ENCODE data around the gene PPP1R12A. TPM values are rescaled to one million over a fixed set of nuclear protein-coding genes. Genes with fewer than 3 reads are reported as not detected.

The PPP1R12A gene
- total and polyA plus RNA-seq, 9 of the 15 experiments (the other 6 are each of a cell fraction or from before 2014, with no cell fraction given), result 26.4 to 119 (median 53.3) TPM

DNA sequence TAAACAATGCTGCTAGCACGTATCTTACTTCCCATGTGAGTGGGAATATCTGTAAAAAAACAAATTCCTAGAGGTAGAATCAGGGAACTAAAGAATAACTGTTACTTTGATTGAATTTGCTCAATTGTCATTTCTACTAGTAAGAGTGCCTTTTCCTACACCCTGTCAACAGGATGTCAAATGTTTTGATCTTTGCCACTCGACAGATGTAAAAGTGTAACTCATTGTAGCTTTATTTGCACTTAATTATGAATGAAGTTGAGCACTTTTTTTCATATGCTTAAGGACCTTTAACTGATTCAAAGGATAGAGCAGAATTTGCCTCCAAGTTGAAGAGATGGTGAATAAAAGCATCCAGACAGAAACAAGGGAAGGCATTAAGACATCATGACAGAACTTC lies 104.5 kb downstream of the PPP1R12A start:
- Histone ChIP-seq H2AFZ (ENCODE audit: low read depth, low read length) (no peak overlapping the region), H3K27ac (ENCODE audit: extremely low read depth, low read depth, low read length) (no peak overlapping the region), H3K9ac (ENCODE audit: insufficient read depth in 1 of 2, low read depth in 2 of 2, low read length in 2 of 2) (no peak overlapping the region), H3K4me2 (ENCODE audit: insufficient read depth, low read length) (no peak overlapping the region), H3K4me3 (no peak overlapping the region), H3K4me1 (replicated peaks in 1 of 2; ENCODE audit: control insufficient read depth in 2 of 2, insufficient read depth in 2 of 2, low read length in 2 of 2) (no peaks in the 10 kb centered on the region), H3K36me3 (ENCODE audit: control insufficient read depth, insufficient read depth, low read length) (peaks cover 48% of the 10 kb centered on the region; the same call in 2 of the 3 replicates), H3K9me1 (ENCODE audit: control insufficient read depth, insufficient read depth, low read length) (no peaks in the 10 kb centered on the region), H3K27me3 (ENCODE audit: control insufficient read depth in 2 of 2, insufficient read depth in 2 of 2, low read length in 2 of 2) (no peaks in the 10 kb centered on the region), H3K79me2 (ENCODE audit: control insufficient read depth, insufficient read depth, low read length) (peaks cover 41% of the 10 kb centered on the region), H3K9me3 (replicated peaks; ENCODE audit: control insufficient read depth, insufficient read depth, low read depth, low read length) (no peaks in the 10 kb centered on the region), H4K20me1 (replicated peaks; ENCODE audit: control insufficient read depth, insufficient read depth, low read length) (no peaks in the 10 kb centered on the region)
- DNase-seq (ENCODE audit: extremely low read depth in 1 of 4, low spot score in 3 of 4), result no peak
- no peak for ATAC-seq
- ChIA-PET CTCF (ENCODE audit: low intra/inter-chr PET ratio) (no interaction called here), POLR2A (no interaction called here)
- in situ Hi-C loops (cut with MboI), result no loop called here
- 79% methylated on average over 2 of the region's 2 CpGs for WGBS (ENCODE audit: insufficient coverage, low coverage, missing lambda C conversion rate)
- intact Hi-C loops (cut with micrococcal nuclease), result no loop called here
- BruUV-seq (replicated peaks), result TSS peak; percentile 8
- no peak for FAIRE-seq
- TF ChIP-seq PCBP2 (IDR thresholded peaks at IDR 0.05; ENCODE audit: low read depth, low read length, poor library complexity, severe bottlenecking) (no peak), CEBPG (CRISPR knock-in tag; IDR thresholded peaks at IDR 0.05) (no peak), CEBPG (tag; conservative IDR thresholded peaks at IDR 0.05 in 1 of 2, IDR thresholded peaks at IDR 0.05 in 1 of 2) (no peak), ZFP1 (CRISPR knock-in tag; IDR thresholded peaks at IDR 0.05) (no peak), RBM15 (IDR thresholded peaks at IDR 0.05; ENCODE audit: insufficient read depth, low read length) (no peak), ZNF239 (CRISPR knock-in tag; IDR thresholded peaks at IDR 0.05) (no peak), FOXK2 (conservative IDR thresholded peaks at IDR 0.05 in 1 of 2, IDR thresholded peaks at IDR 0.05 in 1 of 2; ENCODE audit: low read depth in 2 of 2) (no peak), OTX1 (CRISPR knock-in tag; IDR thresholded peaks at IDR 0.05) (no peak), THRAP3 (IDR thresholded peaks at IDR 0.05; ENCODE audit: borderline replicate concordance) (no peak), MCM3 (IDR thresholded peaks at IDR 0.05) (no peak)
- TF ChIP-seq, protein P1, sequence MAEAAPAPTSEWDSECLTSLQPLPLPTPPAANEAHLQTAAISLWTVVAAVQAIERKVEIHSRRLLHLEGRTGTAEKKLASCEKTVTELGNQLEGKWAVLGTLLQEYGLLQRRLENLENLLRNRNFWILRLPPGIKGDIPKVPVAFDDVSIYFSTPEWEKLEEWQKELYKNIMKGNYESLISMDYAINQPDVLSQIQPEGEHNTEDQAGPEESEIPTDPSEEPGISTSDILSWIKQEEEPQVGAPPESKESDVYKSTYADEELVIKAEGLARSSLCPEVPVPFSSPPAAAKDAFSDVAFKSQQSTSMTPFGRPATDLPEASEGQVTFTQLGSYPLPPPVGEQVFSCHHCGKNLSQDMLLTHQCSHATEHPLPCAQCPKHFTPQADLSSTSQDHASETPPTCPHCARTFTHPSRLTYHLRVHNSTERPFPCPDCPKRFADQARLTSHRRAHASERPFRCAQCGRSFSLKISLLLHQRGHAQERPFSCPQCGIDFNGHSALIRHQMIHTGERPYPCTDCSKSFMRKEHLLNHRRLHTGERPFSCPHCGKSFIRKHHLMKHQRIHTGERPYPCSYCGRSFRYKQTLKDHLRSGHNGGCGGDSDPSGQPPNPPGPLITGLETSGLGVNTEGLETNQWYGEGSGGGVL (CRISPR knock-in tag; IDR thresholded peaks at IDR 0.05), result no peak
- TF ChIP-seq, protein P2, sequence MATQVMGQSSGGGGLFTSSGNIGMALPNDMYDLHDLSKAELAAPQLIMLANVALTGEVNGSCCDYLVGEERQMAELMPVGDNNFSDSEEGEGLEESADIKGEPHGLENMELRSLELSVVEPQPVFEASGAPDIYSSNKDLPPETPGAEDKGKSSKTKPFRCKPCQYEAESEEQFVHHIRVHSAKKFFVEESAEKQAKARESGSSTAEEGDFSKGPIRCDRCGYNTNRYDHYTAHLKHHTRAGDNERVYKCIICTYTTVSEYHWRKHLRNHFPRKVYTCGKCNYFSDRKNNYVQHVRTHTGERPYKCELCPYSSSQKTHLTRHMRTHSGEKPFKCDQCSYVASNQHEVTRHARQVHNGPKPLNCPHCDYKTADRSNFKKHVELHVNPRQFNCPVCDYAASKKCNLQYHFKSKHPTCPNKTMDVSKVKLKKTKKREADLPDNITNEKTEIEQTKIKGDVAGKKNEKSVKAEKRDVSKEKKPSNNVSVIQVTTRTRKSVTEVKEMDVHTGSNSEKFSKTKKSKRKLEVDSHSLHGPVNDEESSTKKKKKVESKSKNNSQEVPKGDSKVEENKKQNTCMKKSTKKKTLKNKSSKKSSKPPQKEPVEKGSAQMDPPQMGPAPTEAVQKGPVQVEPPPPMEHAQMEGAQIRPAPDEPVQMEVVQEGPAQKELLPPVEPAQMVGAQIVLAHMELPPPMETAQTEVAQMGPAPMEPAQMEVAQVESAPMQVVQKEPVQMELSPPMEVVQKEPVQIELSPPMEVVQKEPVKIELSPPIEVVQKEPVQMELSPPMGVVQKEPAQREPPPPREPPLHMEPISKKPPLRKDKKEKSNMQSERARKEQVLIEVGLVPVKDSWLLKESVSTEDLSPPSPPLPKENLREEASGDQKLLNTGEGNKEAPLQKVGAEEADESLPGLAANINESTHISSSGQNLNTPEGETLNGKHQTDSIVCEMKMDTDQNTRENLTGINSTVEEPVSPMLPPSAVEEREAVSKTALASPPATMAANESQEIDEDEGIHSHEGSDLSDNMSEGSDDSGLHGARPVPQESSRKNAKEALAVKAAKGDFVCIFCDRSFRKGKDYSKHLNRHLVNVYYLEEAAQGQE (IDR thresholded peaks at IDR 0.05; ENCODE audit: borderline replicate concordance), result no peak
- TF ChIP-seq, protein P2 (CRISPR knock-in tag; IDR thresholded peaks at IDR 0.05; ENCODE audit: low read depth), result no peak

Measured in K562 (cell line).